HL-60/S4 treated with phorbol 12-myristate 13-acetate at 8.2 ng/mL for 4 days and 3 days (cell line): ENCODE results near the gene TBX2.

ENCODE experiments used
- in situ Hi-C: fragments of 300-500 bp; cut with MboI; formaldehyde crosslinking; loops from 2 replicates; pipeline ENCODE4 v1.15.0; 2022; ENCODE audit warnings: low sequenced_read_pairs

Gene TBX2

DNA sequence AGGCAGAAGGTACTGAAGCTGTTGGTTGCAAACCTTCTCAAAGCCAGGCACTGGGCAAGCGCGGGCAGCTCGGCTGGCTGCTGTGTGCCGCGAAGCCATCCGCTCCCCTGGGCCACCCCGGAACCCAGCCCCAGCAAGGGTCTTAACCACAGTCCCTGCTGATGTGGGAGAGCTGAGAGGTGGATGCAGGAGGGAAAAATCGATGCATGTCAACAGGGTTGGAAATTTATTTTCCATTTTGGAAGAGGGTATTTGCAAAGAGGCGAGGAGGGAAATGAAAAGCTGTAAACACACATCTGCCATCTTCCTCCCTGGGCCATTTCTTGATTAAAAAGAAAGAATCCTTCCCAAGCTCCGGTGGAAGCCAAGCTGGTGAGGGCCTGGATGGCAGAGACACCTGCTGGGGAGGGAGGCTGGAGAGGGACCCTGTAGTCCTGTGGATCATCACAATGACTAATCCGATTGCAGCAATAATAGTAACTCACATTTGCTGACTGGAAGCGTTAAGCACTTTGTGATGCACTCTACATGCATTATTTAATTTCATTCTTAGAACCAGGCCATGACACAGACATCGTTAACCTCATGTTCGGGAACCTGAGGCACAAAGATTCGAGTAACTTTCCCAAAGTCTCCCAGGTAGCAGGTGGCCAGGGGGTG lies 13.9 kb upstream of the TBX2 start:
- in situ Hi-C loops = loop anchor here (25.0 kb wide), 1 partner anchor 373 kb away; no protein-coding TSS in a partner anchor

DNA sequence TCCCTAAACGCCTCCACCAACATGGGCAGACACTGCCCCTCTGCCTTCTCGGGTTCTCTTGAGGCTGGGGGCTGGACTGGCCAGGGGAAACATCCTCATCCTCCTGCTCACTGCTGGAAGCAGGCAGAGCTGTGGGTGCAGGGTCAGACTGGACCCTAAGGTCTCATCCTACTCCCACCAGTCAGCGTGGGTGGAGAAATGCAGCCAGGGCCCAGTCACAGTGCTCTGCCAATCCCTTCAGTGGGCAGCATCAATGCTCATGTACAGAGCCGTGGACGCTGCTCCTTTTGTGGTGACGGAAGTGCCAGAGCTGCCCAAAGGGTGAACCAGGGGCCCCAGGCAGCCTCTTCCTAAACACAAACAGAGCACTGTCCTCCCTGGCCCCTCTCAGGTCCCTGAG lies 13.4 kb upstream of the TBX2 start:
- in situ Hi-C loops = loop anchor here (25.0 kb wide), 1 partner anchor 374 kb away; no protein-coding TSS in a partner anchor

DNA sequence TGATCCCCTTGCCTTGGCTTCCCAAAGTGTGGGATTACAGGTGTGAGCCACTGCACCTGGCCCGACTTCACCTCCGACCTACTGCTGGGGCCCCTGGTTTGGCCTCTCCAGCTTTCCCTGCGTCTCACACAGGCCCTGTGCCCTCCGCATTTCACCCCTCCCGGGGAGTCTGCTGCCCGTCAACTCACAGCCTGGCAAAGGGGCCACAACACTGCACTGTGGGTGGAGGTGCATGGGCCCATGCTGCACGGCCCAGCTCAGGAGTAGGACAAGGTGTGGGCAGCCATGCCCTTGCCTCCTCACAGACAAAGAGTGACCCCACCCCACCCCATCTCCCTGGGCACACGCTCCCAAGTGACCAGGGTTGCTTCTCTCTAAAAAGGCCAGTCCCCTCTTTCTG lies 12.6 kb upstream of the TBX2 start:
- in situ Hi-C loops = loop anchor here (25.0 kb wide), 1 partner anchor 375 kb away; no protein-coding TSS in a partner anchor

DNA sequence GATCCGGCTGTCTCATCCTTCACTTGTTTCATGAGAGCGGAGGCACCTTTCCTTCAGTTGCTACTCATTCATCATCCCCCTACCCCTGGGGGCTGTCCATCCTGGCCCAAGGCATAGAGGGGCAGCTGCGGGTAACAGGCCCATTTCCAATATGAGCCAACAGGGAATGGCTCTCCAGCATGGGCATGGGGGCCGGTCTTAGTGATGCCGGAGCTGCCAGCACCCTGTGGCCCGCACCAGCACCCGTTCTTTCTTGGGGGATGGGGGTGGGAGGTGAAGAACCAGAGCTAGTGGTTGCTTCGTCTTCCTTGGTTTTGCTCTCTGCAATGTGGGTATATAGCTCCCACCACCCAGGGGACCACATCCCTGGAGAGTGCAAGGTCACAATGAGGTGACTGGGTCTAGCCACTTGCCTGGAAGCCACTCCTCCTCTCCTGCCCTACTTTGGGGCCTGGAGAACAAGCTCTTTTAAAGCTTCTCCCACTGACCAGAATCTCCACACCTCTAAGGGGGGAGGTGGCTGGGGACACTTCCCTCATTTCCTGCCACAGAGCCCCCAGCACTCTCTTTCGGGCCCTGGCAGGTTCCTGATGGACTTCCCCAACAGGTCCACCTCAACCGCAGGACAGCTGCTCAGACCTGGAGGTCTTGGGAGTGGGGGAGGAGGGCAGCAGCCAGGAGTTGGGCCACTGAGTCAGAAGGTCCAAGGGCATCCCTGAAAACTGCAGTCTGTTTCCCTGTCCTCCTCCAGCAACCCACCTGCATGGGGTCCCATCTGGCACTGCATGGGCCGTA lies 11.9 kb upstream of the TBX2 start:
- in situ Hi-C loops = loop anchor here (25.0 kb wide), 1 partner anchor 375 kb away; no protein-coding TSS in a partner anchor

DNA sequence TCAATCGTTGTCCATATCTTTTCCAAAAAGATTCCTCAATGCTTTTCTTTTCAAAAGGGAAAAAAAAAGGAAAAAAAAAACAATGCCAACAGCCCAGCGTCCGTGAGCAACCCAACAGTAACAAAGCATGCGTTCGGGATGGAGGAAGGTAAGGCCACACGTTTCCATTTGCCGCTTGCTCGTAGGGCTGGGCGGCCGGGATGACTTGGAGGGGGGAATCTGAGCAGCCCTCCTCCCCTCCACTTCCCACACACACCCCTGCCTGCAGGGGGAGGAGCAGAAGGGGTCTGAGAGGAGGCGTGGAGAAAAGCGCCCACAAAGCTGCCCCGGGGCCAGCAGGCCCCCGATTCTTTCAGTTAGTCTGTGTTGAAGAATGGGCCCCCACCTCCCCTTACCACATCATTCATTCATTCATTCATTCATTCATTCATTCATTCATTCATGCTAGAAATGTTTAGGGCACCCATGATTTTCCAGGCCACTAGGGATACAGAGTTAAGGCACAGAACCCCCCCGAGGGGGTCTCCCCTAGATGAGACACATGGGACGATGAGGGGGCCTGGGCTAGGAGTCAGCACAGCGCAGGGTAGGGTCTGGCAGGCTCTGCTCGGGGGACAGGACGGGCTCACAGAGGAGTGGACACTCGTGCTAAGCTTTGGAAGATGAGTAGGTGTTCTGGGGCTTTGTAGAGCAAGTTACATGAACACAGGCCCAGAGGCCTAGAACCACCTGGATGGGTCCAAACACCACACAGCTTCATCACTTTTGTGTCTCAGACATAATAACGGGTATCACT lies 10.9 kb upstream of the TBX2 start:
- in situ Hi-C loops = loop anchor here (25.0 kb wide), 1 partner anchor 376 kb away; no protein-coding TSS in a partner anchor

DNA sequence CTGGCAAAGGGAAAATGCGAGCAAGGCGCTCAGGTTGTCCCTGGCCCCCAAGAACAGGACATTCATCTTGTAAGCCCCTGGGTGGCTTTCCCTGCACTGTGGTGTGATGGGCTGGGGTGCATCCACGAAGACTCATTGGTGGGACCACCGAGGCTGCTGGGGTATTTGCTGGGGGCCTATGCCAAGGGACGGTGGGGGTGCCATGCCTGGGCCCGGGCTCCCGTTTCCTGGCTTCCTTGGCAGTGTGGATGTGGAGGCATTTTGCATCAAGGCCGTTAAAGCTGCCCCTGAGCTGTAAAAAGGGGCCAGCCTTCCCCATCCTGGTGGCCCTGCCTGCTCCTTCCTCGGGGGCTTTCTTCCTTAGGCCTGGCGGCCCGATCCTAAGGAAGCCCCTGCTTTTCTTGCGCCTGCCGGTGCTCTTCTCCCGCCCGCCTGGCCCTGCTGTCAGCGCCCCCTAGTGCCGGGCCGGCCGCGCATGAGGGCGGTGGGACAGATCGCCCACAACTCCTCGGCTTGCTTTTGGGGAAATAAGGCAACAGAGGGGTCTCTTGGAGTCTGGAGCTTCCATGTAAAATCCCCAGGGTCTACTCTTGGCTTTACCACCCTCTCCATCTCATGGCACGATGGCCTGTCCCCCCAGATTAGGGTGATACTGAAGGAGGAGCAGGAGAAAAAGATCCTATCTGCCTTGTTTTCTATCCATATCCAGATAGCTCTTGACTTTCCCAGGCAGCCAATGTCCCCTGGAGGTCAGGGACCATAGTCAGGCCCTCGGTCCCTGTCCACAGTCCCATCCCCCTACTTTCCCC lies 9.8 kb upstream of the TBX2 start:
- in situ Hi-C loops = loop anchor here (25.0 kb wide), 1 partner anchor 378 kb away; no protein-coding TSS in a partner anchor

DNA sequence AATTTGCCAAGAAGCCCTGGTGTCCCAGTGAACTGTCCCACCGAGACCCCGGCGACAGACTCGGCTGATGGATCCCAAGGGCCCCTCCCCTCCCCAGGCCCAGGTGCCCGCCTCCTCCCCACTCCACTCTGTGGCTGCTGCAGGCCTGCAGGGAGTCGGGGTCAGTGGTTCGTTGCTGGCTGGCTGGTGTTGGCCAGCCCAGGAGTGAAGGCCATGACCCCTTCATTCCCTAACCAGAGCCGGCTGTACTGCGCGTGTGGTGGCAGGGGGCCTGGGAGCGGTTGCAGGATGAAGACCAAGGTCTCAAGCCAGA lies 9.2 kb upstream of the TBX2 start:
- in situ Hi-C loops = loop anchor here (25.0 kb wide), 1 partner anchor 378 kb away; no protein-coding TSS in a partner anchor

DNA sequence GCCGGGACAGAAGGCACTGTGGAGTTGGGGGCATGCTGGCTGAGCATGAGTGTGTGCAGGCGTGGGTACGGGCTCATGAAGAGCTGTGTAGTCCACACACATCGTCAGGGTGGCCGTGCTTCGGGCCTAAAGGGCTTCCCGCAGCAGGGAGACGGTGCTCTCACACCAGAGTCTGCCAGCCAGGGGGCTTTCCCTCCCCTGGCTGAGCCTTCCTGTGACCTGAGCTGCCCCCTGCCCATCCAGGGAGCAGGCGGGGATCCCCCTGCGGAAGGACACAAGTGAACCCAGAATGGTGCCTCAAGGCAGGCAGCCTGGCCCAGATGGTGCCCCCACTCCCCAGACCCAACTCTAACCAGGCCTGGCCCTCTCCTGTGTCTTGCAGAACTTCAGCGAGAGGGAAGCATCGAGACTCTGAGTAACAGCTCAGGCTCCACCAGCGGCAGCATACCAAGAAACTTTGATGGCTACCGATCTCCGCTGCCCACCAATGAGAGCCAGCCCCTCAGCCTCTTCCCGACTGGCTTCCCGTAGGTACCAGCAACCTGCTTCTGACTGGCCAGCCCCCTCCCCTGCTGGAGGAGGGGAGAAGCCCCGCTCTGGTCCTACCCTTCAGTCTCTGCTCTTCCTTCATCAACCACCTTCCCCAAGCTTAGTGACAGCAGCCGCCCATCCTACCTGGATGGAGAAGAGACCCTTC lies 7.9 kb upstream of the TBX2 start:
- in situ Hi-C loops = loop anchor here (25.0 kb wide), 1 partner anchor 379 kb away; no protein-coding TSS in a partner anchor

DNA sequence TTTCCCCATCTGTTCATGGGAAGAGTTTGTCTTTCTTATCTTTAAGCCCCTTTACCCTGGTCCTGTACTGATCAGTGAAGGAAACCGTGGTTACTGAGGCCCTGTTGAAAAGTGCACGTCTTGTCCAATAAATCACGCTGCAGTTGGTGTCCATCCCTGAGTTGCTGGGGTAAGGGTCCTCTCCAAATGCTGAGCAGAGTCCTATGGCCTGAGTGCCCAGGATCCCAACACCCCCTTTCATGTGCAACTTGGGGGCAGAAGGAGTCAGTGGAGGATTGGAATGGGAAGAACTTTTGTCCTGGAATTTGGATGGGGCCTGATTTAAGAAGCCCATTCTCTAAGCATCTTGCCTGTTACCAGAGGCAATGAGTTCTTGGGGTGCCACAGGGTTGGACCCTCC lies 7.0 kb upstream of the TBX2 start:
- in situ Hi-C loops = loop anchor here (25.0 kb wide), 1 partner anchor 380 kb away; no protein-coding TSS in a partner anchor

DNA sequence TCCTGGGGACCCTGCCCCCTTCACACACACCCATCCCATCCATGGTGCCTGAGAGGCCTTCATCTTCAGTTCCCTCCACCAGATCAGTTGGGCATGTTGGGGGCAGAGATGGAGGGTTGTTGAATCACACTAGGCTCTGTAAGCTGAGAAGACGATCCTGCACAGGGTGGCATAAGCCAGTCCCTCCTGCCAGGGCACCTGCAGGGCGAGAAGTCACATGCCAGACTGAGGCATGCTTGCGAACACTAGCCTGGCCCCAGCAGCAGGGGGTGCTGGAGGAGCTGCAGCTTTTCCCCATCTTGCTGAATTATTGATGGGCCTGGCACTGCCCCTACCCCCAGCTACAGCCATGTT lies 6.1 kb upstream of the TBX2 start:
- in situ Hi-C loops = loop anchor here (25.0 kb wide), 1 partner anchor 381 kb away; no protein-coding TSS in a partner anchor

DNA sequence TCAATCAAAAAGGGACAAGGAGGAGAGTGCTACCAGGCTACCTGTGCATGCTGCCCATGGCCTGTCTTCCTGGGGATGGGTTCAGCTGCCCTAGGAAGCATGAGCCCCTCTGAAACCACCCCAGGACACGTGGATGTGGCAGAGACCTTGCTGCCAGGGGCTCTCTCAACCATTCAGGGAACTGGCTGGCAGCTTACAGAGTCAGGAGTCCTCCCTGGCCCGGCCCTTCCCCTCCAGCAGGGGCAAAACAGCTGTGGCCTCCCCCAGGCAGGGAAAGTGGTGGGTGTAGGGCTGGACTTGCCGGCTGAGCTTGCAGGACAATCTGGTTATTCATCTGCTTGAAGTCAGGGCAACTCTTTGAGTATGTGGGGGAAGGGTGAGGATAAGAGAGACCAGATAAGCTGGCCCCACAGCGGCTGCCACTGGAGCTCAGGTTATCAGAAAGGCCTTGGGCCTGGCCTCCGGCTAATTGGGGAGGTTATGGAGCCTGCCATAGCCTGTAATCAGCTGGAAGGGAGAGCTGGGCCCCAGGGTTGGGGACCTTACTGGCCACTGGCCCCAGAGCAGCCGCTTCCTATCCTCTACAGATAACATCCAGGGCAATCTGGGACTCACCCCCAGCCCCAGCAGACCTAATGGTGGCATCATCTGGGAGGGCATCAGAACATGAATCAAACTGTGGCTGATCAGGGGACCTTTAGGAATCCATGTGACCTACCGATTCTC lies 5.6 kb upstream of the TBX2 start:
- in situ Hi-C loops = loop anchor here (25.0 kb wide), 1 partner anchor 382 kb away; no protein-coding TSS in a partner anchor

DNA sequence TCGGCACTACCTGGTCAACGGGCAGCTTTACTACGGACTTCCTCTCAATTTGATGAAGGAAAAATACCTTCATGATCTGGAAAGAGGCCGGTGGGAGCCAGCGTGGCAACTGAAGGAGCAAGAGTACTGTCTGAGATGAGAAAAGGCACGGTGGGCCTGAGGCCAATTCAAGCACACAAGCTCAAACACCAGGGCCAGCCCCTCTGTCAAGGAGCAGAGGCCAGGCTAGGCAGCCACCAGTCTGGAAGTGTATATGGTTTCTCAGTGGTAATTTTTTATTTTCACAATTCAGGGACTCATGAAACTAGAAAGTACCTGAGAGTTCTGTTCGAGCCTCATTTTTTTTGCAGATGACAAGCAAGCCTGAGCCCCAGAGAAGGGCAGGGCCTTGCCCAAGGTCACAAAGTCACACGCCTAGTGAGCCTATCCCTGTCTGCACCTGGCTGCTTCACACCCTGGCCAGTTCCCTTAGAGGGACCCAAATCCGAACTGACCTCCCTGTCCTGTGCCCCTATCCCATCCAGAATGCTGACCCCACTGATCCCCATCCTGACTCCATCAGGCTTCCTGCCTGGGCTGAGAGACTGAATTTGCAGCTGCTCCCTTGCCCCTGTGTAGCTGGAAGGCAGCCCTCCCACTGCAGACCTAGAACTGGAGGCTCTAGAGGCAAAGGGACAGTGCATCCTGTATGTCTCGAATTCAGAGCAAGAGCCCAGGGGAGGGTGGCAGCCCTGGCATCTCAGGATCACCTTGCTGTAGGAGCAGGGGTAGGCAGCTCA lies 4.8 kb upstream of the TBX2 start:
- in situ Hi-C loops = loop anchor here (25.0 kb wide), 1 partner anchor 383 kb away; no protein-coding TSS in a partner anchor

DNA sequence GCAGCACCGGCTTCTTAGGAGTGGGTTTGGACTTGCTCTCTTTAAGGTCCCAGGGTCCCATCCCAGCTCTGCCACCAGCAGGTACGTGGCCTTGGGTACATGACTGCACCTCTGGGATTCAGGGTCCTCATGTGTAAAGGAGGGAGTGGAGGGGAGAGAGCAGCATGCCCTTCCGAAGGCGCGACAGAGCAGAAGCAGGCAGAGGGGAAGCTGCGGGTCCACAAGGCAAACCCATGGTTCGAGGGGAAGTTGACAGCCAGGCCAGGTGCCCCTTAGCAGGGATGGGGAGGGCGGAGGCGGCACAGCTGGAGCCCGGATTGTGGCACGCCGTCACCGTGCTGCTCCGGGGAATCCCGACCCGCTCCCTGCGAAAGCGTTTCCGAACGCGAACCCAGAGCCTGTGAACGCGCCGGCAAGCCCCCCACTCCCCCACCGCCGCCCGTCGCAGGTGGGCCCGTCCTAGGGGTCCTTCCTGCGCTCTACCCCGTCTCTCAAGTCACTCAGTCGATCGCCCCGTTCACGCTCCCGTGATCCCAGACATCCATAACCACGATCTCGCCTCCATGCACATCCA lies 4.1 kb upstream of the TBX2 start:
- in situ Hi-C loops = loop anchor here (25.0 kb wide), 1 partner anchor 383 kb away; no protein-coding TSS in a partner anchor

DNA sequence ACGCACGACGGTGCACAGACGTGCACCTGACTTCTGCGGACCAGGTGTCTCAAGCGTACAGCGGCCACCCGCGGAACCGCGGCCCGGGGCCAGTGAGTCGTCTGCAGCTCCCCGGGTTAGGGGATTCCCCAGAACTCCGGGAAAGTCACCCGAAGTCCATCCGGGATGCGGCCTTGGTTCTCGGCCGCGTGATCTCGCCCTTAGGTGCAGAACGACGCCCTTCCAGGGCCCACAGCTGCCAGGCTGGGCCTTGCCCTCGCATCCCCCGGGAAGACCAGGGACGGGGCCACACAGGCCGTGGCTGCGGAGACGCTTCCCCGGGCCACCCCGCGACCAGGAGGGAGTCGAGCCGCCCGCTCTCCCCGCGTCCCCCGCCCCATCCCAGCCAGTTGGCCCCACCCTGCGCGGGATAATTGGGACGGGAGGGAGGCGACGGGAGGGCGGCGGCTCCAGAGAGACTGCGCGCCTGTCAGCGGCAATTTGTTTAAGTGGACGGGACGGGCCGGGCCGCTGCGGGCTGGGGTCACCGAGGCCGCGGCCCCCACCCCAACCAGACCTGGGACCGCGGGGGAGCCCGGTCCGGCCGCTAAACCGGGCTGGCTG lies 3.6 kb upstream of the TBX2 start:
- in situ Hi-C loops = loop anchor here (25.0 kb wide), 1 partner anchor 384 kb away; no protein-coding TSS in a partner anchor

DNA sequence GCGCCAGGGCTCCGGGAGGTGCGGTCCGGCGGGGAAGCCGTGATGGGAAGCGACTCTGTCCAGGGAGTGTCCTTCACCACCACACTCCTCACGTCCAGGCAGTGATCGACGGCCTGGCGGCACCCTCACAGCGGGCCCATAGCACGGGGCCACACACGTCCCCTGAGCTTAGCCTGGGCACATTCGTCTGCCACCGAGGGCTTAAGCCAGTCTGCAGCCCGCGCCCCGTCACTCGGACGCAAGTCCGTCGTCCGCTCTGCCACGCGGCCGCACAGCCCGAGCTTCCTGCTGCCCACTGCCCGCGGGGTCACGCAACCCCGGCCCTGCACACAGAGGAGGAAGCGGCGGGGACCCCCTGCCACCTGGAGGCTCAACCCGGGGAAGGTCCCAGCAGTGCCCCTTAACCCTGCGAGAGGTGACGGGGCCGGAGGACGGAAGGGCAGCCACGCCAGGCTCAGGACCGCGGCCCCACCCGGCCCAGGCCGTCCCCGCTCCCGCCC lies 3.0 kb upstream of the TBX2 start:
- in situ Hi-C loops = loop anchor here (25.0 kb wide), 1 partner anchor 384 kb away; no protein-coding TSS in a partner anchor

DNA sequence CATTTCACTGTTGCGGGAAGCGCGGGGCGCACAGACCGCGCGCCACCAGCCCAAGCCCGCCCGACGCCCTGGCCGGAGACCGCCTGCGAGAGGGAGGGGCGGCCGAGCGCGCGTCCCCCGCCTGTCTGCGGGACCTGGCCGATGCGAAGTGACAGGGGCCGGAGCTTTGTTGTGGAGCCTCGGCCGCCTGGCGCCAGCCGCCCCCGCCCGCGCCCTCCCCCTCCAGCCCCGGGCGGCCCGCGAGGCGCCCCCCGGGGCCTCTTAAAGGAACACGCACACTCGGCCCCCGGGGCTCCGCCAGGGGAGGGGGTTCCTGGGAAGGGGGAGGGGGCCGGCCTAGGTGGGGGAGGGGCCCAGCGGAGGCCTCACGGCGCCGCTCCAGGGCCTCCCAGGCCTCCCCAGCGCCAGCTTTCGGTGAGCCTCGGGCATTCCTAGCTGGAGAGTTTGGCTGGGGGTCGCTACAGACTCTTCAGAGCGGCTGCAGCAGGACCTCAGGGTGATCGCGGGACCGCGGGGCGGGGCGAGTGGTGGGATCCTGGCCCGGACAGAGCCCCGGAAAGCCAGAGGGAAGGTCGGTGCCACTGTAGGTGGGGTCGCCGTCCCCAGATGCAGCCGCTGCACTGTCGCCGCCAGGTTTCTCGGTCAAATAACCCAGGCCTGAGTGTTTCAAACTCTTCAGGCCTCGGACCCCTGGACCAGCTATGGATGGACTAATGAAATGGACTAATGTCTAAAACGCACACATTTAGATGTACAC lies 2.4 kb upstream of the TBX2 start:
- in situ Hi-C loops = loop anchor here (25.0 kb wide), 1 partner anchor 385 kb away; no protein-coding TSS in a partner anchor
